Panc1 (cell line): ENCODE results near the gene STARD13. TPM values are rescaled to one million over a fixed set of nuclear protein-coding genes. Genes with fewer than 3 reads are reported as not detected.

Experiments
- ATAC-seq: fragments of 200-7000 bp; cut with Tn5 transposase; 2 replicates; pipeline ENCODE4 v1.9.1; 2020; ENCODE audit warnings: mild to moderate bottlenecking, moderate library complexity
- BruUV-seq: library from RNA; stranded (reverse); fragments of 400-500 nt; replicated peaks from 2 replicates; lab custom pipeline; 2021; lab: Mats Ljungman, UMichigan
- CTCF ChIA-PET: fragments of 300-600 bp; sonication (Branson Sonifier 250); formaldehyde crosslinking; loops from one replicate; lab custom pipeline; 2022; ENCODE audit warnings: antibody characterized with exemption; lab: Charles Lee
- POLR2A ChIA-PET: fragments of 300-600 bp; sonication (Branson Sonifier 250); formaldehyde crosslinking; loops from one replicate; lab custom pipeline; 2022; ENCODE audit warnings: antibody characterized with exemption; lab: Charles Lee
- DNase-seq: peaks from one replicate; pipeline ENCODE4 v3.0.0-alpha.2; 2010; ENCODE audit warnings: low read depth, low spot score
- H3K27ac ChIP-seq: 2 replicates; pipeline ENCODE4 v1.5.1; 2011; ENCODE audit warnings: mild to moderate bottlenecking, low read length, inconsistent platforms
- H3K27me3 ChIP-seq: fragments of 200-500 bp; sonication (Bioruptor generic); 2 replicates; pipeline ENCODE4 v1.6.0; 2014; ENCODE audit warnings: low read length, inconsistent platforms; ENCODE audit not compliant: control insufficient read depth, insufficient read depth
- H3K36me3 ChIP-seq: fragments of 200-500 bp; sonication (Bioruptor generic); 2 replicates; pipeline ENCODE4 v1.5.1; 2014; ENCODE audit warnings: inconsistent platforms, mild to moderate bottlenecking, low read length, moderate library complexity; ENCODE audit not compliant: control insufficient read depth, insufficient read depth
- H3K4me1 ChIP-seq: 2 replicates; pipeline ENCODE4 v1.5.1; 2011; ENCODE audit warnings: inconsistent platforms, mild to moderate bottlenecking, low read length, moderate library complexity; ENCODE audit not compliant: control insufficient read depth, insufficient read depth
- H3K4me3 ChIP-seq, 2 experiments: 2 replicates each; pipeline ENCODE4 v1.5.1; 2011 to 2012; ENCODE audit warnings: low read depth in 2 of 2, low read length in 2 of 2, mild to moderate bottlenecking in 2 of 2, inconsistent platforms in 1 of 2, moderate library complexity in 1 of 2
- H3K9me3 ChIP-seq: fragments of 200-500 bp; sonication (Bioruptor generic); 2 replicates; pipeline ENCODE4 v1.5.1; 2014; ENCODE audit warnings: low read depth, mild to moderate bottlenecking, inconsistent platforms, low read length, moderate library complexity; ENCODE audit not compliant: control insufficient read depth, insufficient read depth
- POLR2AphosphoS5 ChIP-seq: IDR thresholded peaks from 2 replicates; pipeline ENCODE4 v1.6.1; 2012; ENCODE audit warnings: mild to moderate bottlenecking, low read depth, low read length, moderate library complexity
- REST ChIP-seq, 2 experiments: IDR thresholded peaks; 2 replicates each; pipeline ENCODE4 v1.6.1; 2011 to 2012; ENCODE audit warnings: low read depth in 2 of 2, control low read depth in 1 of 2, low read length in 1 of 2, mild to moderate bottlenecking in 1 of 2, moderate library complexity in 1 of 2; ENCODE audit not compliant: insufficient read depth in 1 of 2
- SIN3A ChIP-seq: IDR thresholded peaks from 2 replicates; pipeline ENCODE4 v1.6.1; 2012; ENCODE audit warnings: low read depth, mild to moderate bottlenecking, low read length, moderate library complexity, borderline replicate concordance; ENCODE audit not compliant: insufficient read depth
- TCF7L2 ChIP-seq: IDR thresholded peaks from 2 replicates; pipeline ENCODE4 v1.6.1; 2011; ENCODE audit warnings: mild to moderate bottlenecking, low read depth, low read length, inconsistent platforms
- in situ Hi-C: cut with HindIII; loops from 2 replicates; pipeline ENCODE4 v1.10.0; 2016; ENCODE audit warnings: low sequenced_read_pairs, low pct_unique_long_range_greater_than_20kb
- intact Hi-C: fragments of 100-400 bp; cut with micrococcal nuclease; formaldehyde crosslinking; loops from one replicate; pipeline ENCODE4 v1.10.0; 2022; ENCODE audit not compliant: unreplicated experiment
- total RNA-seq: library from RNA; stranded (reverse); gene quantifications from one replicate; pipeline ENCODE4 v1.2.1, GENCODE V29; 2021; ENCODE audit not compliant: unreplicated experiment
- TF ChIP-seq, protein P1 (sequence below): fragments of 450-650 bp; IDR thresholded peaks from 2 replicates; pipeline ENCODE4 v1.5.1; 2017; ENCODE audit warnings: mild to moderate bottlenecking

Gene STARD13
- total RNA-seq, 1 experiment from 2014 or later, result 6.5 TPM

GRCh38 chr13:33105387-33106005 lies 180.1 kb downstream of the STARD13 start:
- BruUV-seq, result no TSS peak
- Histone ChIP-seq H3K27me3 (no peaks in the 10 kb centered on the region), H3K36me3 (no peaks in the 10 kb centered on the region), H3K9me3 (no peaks in the 10 kb centered on the region), H3K4me3 (no peak overlapping the region), H3K4me1 (no peaks in the 10 kb centered on the region), H3K27ac (no peak overlapping the region)
- intact Hi-C loops (no loop called here), in situ Hi-C loops (no loop called here)
- ATAC-seq (no peak), DNase-seq (no peak)
- ChIA-PET CTCF (no interaction called here), POLR2A (no interaction called here)
- TF ChIP-seq POLR2AphosphoS5 (no peak), SIN3A (no peak), TCF7L2 (no peak), REST (IDR thresholded peaks at IDR 0.05; ENCODE audit: insufficient read depth in 1 of 2, low read depth in 2 of 2, low read length in 1 of 2) (no peak)
- TF ChIP-seq, protein P1, sequence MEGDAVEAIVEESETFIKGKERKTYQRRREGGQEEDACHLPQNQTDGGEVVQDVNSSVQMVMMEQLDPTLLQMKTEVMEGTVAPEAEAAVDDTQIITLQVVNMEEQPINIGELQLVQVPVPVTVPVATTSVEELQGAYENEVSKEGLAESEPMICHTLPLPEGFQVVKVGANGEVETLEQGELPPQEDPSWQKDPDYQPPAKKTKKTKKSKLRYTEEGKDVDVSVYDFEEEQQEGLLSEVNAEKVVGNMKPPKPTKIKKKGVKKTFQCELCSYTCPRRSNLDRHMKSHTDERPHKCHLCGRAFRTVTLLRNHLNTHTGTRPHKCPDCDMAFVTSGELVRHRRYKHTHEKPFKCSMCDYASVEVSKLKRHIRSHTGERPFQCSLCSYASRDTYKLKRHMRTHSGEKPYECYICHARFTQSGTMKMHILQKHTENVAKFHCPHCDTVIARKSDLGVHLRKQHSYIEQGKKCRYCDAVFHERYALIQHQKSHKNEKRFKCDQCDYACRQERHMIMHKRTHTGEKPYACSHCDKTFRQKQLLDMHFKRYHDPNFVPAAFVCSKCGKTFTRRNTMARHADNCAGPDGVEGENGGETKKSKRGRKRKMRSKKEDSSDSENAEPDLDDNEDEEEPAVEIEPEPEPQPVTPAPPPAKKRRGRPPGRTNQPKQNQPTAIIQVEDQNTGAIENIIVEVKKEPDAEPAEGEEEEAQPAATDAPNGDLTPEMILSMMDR, result no peak

GRCh38 chr13:33103457-33103856 lies 182.1 kb downstream of the STARD13 start:
- in situ Hi-C loops, result no loop called here
- intact Hi-C loops, result no loop called here
- Histone ChIP-seq H3K9me3 (no peaks in the 10 kb centered on the region), H3K36me3 (no peaks in the 10 kb centered on the region), H3K4me1 (no peaks in the 10 kb centered on the region), H3K4me3 (no peak overlapping the region), H3K27me3 (no peaks in the 10 kb centered on the region), H3K27ac (no peak overlapping the region)
- ATAC-seq, result no peak
- no TSS peak for BruUV-seq
- ChIA-PET POLR2A (no interaction called here), CTCF (no interaction called here)
- no peak for DNase-seq
- TF ChIP-seq POLR2AphosphoS5 (no peak), REST (IDR thresholded peaks at IDR 0.05; ENCODE audit: insufficient read depth in 1 of 2, low read depth in 2 of 2, low read length in 1 of 2) (no peak), SIN3A (no peak), TCF7L2 (no peak)
- TF ChIP-seq, protein P1, result no peak
